Measurements from ENCODE around the gene NGLY1. TPM values are rescaled to one million over a fixed set of nuclear protein-coding genes. Genes with fewer than 3 reads are reported as not detected.

The NGLY1 gene
- total and polyA plus RNA-seq, 2 experiments from 2014 or later: 28.9 to 30.4 TPM

DNA sequence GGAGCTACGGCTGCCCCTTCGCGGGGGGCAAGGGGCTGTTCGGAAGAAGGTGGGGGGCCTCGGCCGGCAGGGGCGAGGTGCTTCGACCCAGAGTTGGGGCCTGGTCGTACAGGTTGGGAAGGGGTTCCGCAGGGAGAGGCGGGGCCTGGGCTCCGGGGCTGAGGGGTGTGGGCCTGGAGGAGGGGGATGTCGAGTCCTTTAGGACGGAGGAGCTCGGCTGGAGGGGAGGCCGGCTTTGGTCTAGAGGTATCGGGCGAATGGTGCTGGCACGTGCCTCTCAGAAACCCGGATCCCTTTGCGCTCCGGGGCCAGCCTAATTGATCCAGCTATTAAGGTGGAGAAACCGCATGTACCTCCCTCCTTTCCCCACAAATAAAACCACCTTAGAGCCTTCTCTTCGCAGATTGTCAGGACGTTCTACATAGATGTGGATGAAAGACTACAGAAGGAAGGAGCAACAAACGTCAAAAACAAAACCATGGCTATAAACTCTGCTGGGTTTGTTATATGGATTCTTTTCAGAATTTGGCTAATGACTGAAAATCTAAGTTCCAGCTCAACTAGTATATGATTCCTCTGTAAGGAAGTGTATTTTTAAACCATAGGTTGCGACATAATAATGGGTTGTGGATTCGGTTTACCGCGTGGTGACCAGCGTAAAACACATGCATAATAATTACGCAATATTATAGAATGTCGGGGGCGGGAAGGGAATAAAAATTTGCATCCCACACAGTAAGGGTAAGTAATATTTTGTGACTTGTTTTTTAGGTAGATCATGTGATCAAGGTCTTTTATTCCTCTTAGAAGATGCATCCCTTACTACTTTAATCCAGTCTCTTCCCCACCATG, 644 bp upstream of the NGLY1 start:
- peak overlapping the region; percentile 30 for H3K27ac ChIP-seq

DNA sequence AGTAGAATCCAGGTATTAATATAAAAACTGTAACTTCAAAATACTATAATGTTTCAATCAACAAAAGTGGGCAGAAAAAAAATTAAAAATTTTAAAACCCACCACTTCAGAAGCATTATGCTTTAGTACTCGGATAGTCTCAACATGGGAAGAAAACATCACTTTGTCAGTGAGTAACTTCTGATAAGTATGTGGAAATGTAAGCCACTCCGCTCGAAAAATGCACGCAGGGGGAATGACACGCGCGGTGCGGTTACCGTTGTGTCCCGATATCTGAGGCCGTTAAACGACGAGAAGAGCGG, 656 bp downstream of the NGLY1 start:
- peaks cover 41% of the 10 kb centered on the region for H3K79me2 ChIP-seq (ENCODE audit: insufficient read depth)
- H4K20me1 ChIP-seq (ENCODE audit: insufficient read depth): no peaks in the 10 kb centered on the region
- TF ChIP-seq EZH2phosphoT487 (IDR thresholded peaks at IDR 0.05; ENCODE audit: insufficient read depth, low read depth) (no peak), EZH2 (IDR thresholded peaks at IDR 0.05; ENCODE audit: insufficient read depth, poor library complexity, severe bottlenecking) (no peak)
- H3K9me3 ChIP-seq (ENCODE audit: low read depth): no peaks in the 10 kb centered on the region
- in situ Hi-C loops (cut with MboI): no loop called here
- H3K4me2 ChIP-seq (ENCODE audit: unreplicated experiment): peak overlapping the region; percentile 99
- no peak for DNase-seq
- peak overlapping the region; percentile 89 for H3K4me3 ChIP-seq
- WGBS, 2 experiments (ENCODE audit: low coverage in 1 of 2, low lambda C conversion rate in 2 of 2, missing lambda C conversion rate in 2 of 2): 1 to 2% methylated on average over 14 of the region's 14 CpGs
- H3K27me3 ChIP-seq (replicated peaks; ENCODE audit: insufficient read depth): no peaks in the 10 kb centered on the region
- peaks cover 8% of the 10 kb centered on the region for H3K4me1 ChIP-seq (ENCODE audit: insufficient read depth)
- H3K9ac ChIP-seq: peak overlapping the region; percentile 83
- no peaks in the 10 kb centered on the region for H3K9me2 ChIP-seq (ENCODE audit: insufficient read depth)
- peak overlapping the region; percentile 90 for H2AFZ ChIP-seq
- H3F3A ChIP-seq (ENCODE audit: insufficient read depth): no peaks in the 10 kb centered on the region
- H3K27ac ChIP-seq: peak overlapping the region; percentile 59
- H3K36me3 ChIP-seq (ENCODE audit: low read depth): peaks cover 8% of the 10 kb centered on the region; the same call in 1 of the 2 replicates

More for the DNA sequence above, 644 bp upstream of the NGLY1 start:
- Histone ChIP-seq H3K9me2 (ENCODE audit: insufficient read depth) (no peaks in the 10 kb centered on the region), H3K9me3 (ENCODE audit: low read depth) (no peaks in the 10 kb centered on the region), H3F3A (ENCODE audit: insufficient read depth) (no peaks in the 10 kb centered on the region), H3K4me3 (peak overlapping the region; percentile 89), H2AFZ (peak overlapping the region; percentile 93), H3K36me3 (ENCODE audit: low read depth) (no peaks in the 10 kb centered on the region), H4K20me1 (ENCODE audit: insufficient read depth) (no peaks in the 10 kb centered on the region), H3K27me3 (replicated peaks; ENCODE audit: insufficient read depth) (no peaks in the 10 kb centered on the region), H3K4me1 (ENCODE audit: insufficient read depth) (peaks cover 12% of the 10 kb centered on the region), H3K9ac (peak overlapping the region; percentile 78), H3K79me2 (ENCODE audit: insufficient read depth) (peaks cover 42% of the 10 kb centered on the region), H3K4me2 (ENCODE audit: unreplicated experiment) (peak overlapping the region; percentile 66)
- TF ChIP-seq EZH2phosphoT487 (IDR thresholded peaks at IDR 0.05; ENCODE audit: insufficient read depth, low read depth): no peak
- TF ChIP-seq EZH2 (IDR thresholded peaks at IDR 0.05; ENCODE audit: insufficient read depth, poor library complexity, severe bottlenecking): no peak
- WGBS, 2 experiments (ENCODE audit: low coverage in 1 of 2, low lambda C conversion rate in 2 of 2, missing lambda C conversion rate in 2 of 2): 23 to 31% methylated on average over 24 to 34 of the region's 34 CpGs
- in situ Hi-C loops (cut with MboI): no loop called here
- DNase-seq: peak; percentile 63

DNA sequence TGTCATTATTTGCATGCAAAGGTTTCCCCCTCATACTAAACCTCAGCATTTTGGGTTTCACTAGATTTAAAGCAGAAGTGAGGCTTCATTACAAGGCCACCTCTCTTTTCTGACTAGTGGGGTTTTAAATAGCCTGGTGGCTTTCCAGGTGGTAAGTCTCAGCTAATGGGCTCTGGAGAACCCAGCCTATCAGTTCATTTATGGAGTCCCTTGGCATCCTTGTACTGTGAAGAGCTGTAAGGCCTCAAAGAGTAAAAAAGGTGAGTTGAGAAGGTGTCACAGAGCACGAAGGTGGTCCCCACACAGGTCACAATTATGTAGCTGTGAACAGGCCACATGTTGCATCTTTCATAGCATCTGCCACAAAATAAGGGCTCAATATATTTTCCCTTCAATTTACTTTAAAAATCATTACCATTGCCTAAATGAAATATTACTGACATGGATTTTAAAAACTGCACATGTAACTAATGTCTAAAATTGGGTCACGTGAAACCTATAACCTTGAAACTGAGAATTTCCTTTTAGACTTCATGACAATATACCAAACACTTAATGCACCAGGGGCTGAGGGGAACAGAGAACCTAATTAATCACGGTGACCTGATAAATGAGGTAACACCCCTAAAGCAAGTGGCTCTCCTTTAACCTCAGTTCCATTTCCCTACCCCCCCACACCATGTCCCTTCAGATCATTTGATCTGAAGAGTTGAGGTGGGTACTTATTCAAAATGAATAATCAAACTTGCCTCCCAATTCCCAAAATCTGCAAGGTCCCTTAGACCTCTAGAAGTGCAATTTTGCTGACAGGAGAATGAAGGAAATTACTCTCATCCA, 1.3 kb downstream of the NGLY1 start:
- no peak for TF ChIP-seq EZH2 (IDR thresholded peaks at IDR 0.05; ENCODE audit: insufficient read depth, poor library complexity, severe bottlenecking)
- in situ Hi-C loops (cut with MboI): no loop called here
- peak overlapping the region; percentile 99 for H3K4me2 ChIP-seq (ENCODE audit: unreplicated experiment)
- no peaks in the 10 kb centered on the region for H3K9me3 ChIP-seq (ENCODE audit: low read depth)
- peak overlapping the region; percentile 83 for H3K9ac ChIP-seq
- peaks cover 11% of the 10 kb centered on the region; the same call in 1 of the 2 replicates for H3K36me3 ChIP-seq (ENCODE audit: low read depth)
- no peaks in the 10 kb centered on the region for H3F3A ChIP-seq (ENCODE audit: insufficient read depth)
- H3K79me2 ChIP-seq (ENCODE audit: insufficient read depth): peaks cover 41% of the 10 kb centered on the region
- peaks cover 8% of the 10 kb centered on the region for H3K4me1 ChIP-seq (ENCODE audit: insufficient read depth)
- H3K27me3 ChIP-seq (replicated peaks; ENCODE audit: insufficient read depth): no peaks in the 10 kb centered on the region
- DNase-seq: no peak
- peak overlapping the region; percentile 90 for H2AFZ ChIP-seq
- H3K9me2 ChIP-seq (ENCODE audit: insufficient read depth): no peaks in the 10 kb centered on the region
- WGBS, 2 experiments (ENCODE audit: low coverage in 1 of 2, low lambda C conversion rate in 2 of 2, missing lambda C conversion rate in 2 of 2): 68 to 71% methylated on average over 3 of the region's 3 CpGs
- H3K4me3 ChIP-seq: peak overlapping the region; percentile 89
- peak overlapping the region; percentile 59 for H3K27ac ChIP-seq
- no peaks in the 10 kb centered on the region for H4K20me1 ChIP-seq (ENCODE audit: insufficient read depth)

DNA sequence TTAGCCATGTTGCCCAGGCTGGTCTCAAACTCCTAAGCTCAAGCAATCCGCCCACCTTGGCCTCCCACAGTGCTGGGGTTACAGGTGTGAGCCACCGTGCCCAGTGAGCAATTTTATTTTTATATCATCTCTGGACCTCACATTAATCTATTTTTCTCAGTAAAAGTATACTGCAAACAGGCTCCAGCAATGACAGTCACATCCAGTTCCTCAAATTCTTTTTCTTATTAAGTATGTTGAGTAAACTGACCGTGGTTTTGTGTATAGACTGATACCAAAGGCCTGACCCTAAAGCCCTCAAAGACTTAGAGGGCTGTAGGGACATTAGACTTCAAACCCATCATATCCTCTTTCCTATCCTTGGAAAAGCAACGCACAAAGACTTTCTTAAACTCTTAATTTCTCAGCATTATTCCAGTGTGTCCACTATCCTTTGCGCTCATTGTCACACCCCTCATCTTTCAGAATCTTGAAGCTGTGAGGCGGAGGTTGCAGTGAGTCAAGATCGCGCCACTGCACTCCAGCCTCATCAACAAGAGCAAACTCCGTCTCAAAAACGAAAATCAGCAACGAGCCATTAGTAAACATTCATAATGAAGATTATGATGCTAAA, 2.0 kb downstream of the NGLY1 start:
- Histone ChIP-seq H3K36me3 (ENCODE audit: low read depth) (peaks cover 13% of the 10 kb centered on the region; the same call in 1 of the 2 replicates), H3K9me3 (ENCODE audit: low read depth) (no peaks in the 10 kb centered on the region), H3K4me1 (ENCODE audit: insufficient read depth) (peaks cover 8% of the 10 kb centered on the region), H3K79me2 (ENCODE audit: insufficient read depth) (peaks cover 41% of the 10 kb centered on the region), H3K27ac (no peak overlapping the region), H3K4me2 (ENCODE audit: unreplicated experiment) (no peak overlapping the region), H3F3A (ENCODE audit: insufficient read depth) (no peaks in the 10 kb centered on the region), H4K20me1 (ENCODE audit: insufficient read depth) (no peaks in the 10 kb centered on the region), H3K4me3 (no peak overlapping the region), H3K27me3 (replicated peaks; ENCODE audit: insufficient read depth) (no peaks in the 10 kb centered on the region), H2AFZ (no peak overlapping the region), H3K9me2 (ENCODE audit: insufficient read depth) (no peaks in the 10 kb centered on the region), H3K9ac (no peak overlapping the region)
- WGBS, 2 experiments (ENCODE audit: low coverage in 1 of 2, low lambda C conversion rate in 2 of 2, missing lambda C conversion rate in 2 of 2): 92% methylated on average over 11 of the region's 11 CpGs
- no peak for DNase-seq
- in situ Hi-C loops (cut with MboI): no loop called here
- TF ChIP-seq EZH2phosphoT487 (IDR thresholded peaks at IDR 0.05; ENCODE audit: insufficient read depth, low read depth) (no peak), EZH2 (IDR thresholded peaks at IDR 0.05; ENCODE audit: insufficient read depth, poor library complexity, severe bottlenecking) (no peak)
